ENCODE measurements around the gene GLRA2.

Gene GLRA2

GRCh38 chrX:14501327-14501726 is 28.0 kb upstream of the GLRA2 start:
- Histone ChIP-seq H3K4me1 (ENCODE audit: control insufficient read depth in 1 of 2, insufficient read depth in 1 of 2, low read depth in 1 of 2, low read length in 1 of 2) (no peaks in the 10 kb centered on the region), H3K4me3 (ENCODE audit: low read depth in 1 of 2, low read length in 1 of 2) (no peak overlapping the region), H3K9me3 (no peaks in the 10 kb centered on the region), H3K27ac (no peak overlapping the region), H3K27me3 (no peaks in the 10 kb centered on the region), H3K36me3 (no peaks in the 10 kb centered on the region)
- no peak for TF ChIP-seq CTCF (IDR thresholded peaks at IDR 0.05)

DNA sequence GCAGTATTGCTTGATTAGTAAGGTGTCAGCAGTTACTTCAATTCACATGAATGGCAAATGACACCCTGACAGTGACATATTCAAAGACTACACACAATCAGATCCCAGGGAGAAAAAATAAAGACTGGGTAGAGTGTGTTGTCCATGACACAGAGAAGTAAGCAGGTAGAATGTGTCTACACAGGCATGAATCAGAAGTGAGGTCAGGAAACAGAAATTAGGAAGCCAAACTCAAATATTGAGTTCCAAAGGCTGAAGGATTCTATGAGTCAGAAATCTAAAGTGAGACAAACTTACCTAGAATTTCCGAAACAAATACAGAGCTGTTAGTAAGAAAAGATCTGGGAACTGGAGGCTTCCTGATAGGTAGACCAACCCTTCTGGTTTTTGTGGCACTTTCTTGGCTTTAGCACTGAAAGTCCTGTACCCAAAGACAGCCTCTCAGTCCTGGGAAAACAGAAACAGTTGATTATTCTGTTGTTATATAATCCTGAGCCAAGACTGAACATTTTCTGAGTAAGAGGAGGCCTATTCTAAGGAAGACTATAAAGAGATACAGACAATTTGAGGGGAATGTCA is 24.3 kb upstream of the GLRA2 start:
- TF ChIP-seq CTCF (IDR thresholded peaks at IDR 0.05), result no peak
- no peak overlapping the region for H3K27ac ChIP-seq
- H3K36me3 ChIP-seq, result no peaks in the 10 kb centered on the region
- H3K4me3 ChIP-seq (ENCODE audit: low read depth in 1 of 2, low read length in 1 of 2), result no peak overlapping the region
- no peaks in the 10 kb centered on the region for H3K27me3 ChIP-seq
- H3K4me1 ChIP-seq (ENCODE audit: control insufficient read depth in 1 of 2, insufficient read depth in 1 of 2, low read depth in 1 of 2, low read length in 1 of 2), result no peaks in the 10 kb centered on the region
- H3K9me3 ChIP-seq, result no peaks in the 10 kb centered on the region

DNA sequence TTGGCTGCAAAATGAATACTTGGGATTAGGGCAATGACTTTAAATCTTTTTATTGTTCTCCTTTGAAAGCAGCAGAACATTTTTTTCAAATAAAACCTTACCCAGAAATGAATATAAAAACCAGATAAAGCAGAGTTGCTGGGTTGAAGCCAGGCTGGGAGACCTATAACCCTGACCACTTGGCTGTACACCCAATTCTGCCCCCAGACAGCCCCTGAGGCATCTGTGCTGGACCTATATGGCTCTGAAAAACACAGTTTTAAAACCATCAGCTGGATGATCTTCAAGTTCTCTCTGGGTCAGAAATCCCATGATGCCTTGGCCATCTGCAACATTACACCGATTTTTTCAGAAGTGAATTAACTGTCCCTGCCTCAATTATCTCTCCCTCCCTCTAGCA is 23.7 kb upstream of the GLRA2 start:
- Histone ChIP-seq H3K27ac (no peak overlapping the region), H3K36me3 (no peaks in the 10 kb centered on the region), H3K27me3 (no peaks in the 10 kb centered on the region), H3K9me3 (no peaks in the 10 kb centered on the region), H3K4me3 (ENCODE audit: low read depth in 1 of 2, low read length in 1 of 2) (no peak overlapping the region), H3K4me1 (ENCODE audit: control insufficient read depth in 1 of 2, insufficient read depth in 1 of 2, low read depth in 1 of 2, low read length in 1 of 2) (no peaks in the 10 kb centered on the region)
- TF ChIP-seq CTCF (IDR thresholded peaks at IDR 0.05), result no peak

DNA sequence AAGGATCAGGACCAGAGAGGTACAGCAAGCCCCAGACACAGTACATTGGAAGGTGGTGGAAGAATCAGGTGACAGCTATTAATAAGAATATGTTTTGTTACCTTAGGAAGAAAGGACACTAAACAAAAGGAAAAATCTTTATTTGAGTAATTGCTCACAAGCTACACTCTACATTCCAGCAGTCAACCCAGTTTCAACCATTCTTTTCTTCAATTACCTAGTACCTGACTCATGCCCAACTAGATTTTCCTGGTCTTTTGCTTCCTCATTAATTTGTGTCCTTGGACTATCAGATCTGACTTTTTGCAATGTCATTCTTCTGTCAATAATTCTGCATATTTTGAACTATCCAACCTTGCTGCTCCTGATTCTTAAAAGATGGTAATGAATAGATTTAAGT is 22.5 kb upstream of the GLRA2 start:
- Histone ChIP-seq H3K27me3 (no peaks in the 10 kb centered on the region), H3K4me1 (ENCODE audit: control insufficient read depth in 1 of 2, insufficient read depth in 1 of 2, low read depth in 1 of 2, low read length in 1 of 2) (no peaks in the 10 kb centered on the region), H3K4me3 (ENCODE audit: low read depth in 1 of 2, low read length in 1 of 2) (no peak overlapping the region), H3K9me3 (no peaks in the 10 kb centered on the region), H3K36me3 (no peaks in the 10 kb centered on the region), H3K27ac (no peak overlapping the region)
- TF ChIP-seq CTCF (IDR thresholded peaks at IDR 0.05), result no peak

- no peak for TF ChIP-seq CTCF (IDR thresholded peaks at IDR 0.05)
- Histone ChIP-seq H3K27me3 (no peaks in the 10 kb centered on the region), H3K4me3 (ENCODE audit: low read depth in 1 of 2, low read length in 1 of 2) (no peak overlapping the region)
These were observed 21.2 kb upstream of the GLRA2 start for GRCh38 chrX:14508025-14508690.

More at GRCh38 chrX:14508025-14508690, 21.2 kb upstream of the GLRA2 start:
- Histone ChIP-seq H3K27ac (no peak overlapping the region), H3K9me3 (no peaks in the 10 kb centered on the region), H3K36me3 (no peaks in the 10 kb centered on the region), H3K4me1 (ENCODE audit: control insufficient read depth in 1 of 2, insufficient read depth in 1 of 2, low read depth in 1 of 2, low read length in 1 of 2) (no peaks in the 10 kb centered on the region)

Measured in neutrophil (primary cell).